Measurements from ENCODE around the gene C16orf87. TPM values are rescaled to one million over a fixed set of nuclear protein-coding genes. Genes with fewer than 3 reads are reported as not detected.

C16orf87 gene
- total and polyA plus RNA-seq, 9 of the 15 experiments (the other 6 are each of a cell fraction or from before 2014, with no cell fraction given), result 7.8 to 16.7 (median 10.5) TPM

GRCh38 chr16:46787909-46788308 is 43.1 kb downstream of the C16orf87 start:
- H3K9ac ChIP-seq (ENCODE audit: insufficient read depth in 1 of 2, low read depth in 2 of 2, low read length in 2 of 2), result no peak overlapping the region
- in situ Hi-C loops (cut with MboI), result no loop called here
- POLR2A ChIA-PET, result no interaction called here
- CTCF ChIA-PET (ENCODE audit: low intra/inter-chr PET ratio), result no interaction called here
- no peaks in the 10 kb centered on the region for H3K9me3 ChIP-seq (replicated peaks; ENCODE audit: control insufficient read depth, insufficient read depth, low read depth, low read length)
- no peak overlapping the region for H3K4me2 ChIP-seq (ENCODE audit: insufficient read depth, low read length)
- no peak overlapping the region for H3K4me3 ChIP-seq
- ATAC-seq (no peak), FAIRE-seq (no peak), DNase-seq (ENCODE audit: extremely low read depth in 1 of 4, low spot score in 3 of 4) (no peak)
- intact Hi-C loops (cut with micrococcal nuclease), result no loop called here
- no peaks in the 10 kb centered on the region for H3K9me1 ChIP-seq (ENCODE audit: control insufficient read depth, insufficient read depth, low read length)
- H3K79me2 ChIP-seq (ENCODE audit: control insufficient read depth, insufficient read depth, low read length), result no peaks in the 10 kb centered on the region
- BruUV-seq (replicated peaks), result no TSS peak
- H2AFZ ChIP-seq (ENCODE audit: low read depth, low read length), result no peak overlapping the region
- H4K20me1 ChIP-seq (replicated peaks; ENCODE audit: control insufficient read depth, insufficient read depth, low read length), result no peaks in the 10 kb centered on the region
- no peaks in the 10 kb centered on the region for H3K36me3 ChIP-seq (ENCODE audit: control insufficient read depth, insufficient read depth, low read length)
- no peak for TF ChIP-seq KDM5B (IDR thresholded peaks at IDR 0.05; ENCODE audit: insufficient replicate concordance, low read depth, low read length)
- TF ChIP-seq ZNF146 (CRISPR knock-in tag; IDR thresholded peaks at IDR 0.05; ENCODE audit: unreplicated experiment), result no peak
- no peak for TF ChIP-seq TCF7L2 (IDR thresholded peaks at IDR 0.05; ENCODE audit: low read depth, low read length)
- no peak for TF ChIP-seq ZBTB12 (CRISPR knock-in tag; IDR thresholded peaks at IDR 0.05)
- no peak for TF ChIP-seq CBFA2T2 (conservative IDR thresholded peaks at IDR 0.05)
- no peak for TF ChIP-seq SAFB2 (IDR thresholded peaks at IDR 0.05; ENCODE audit: borderline replicate concordance, low read depth, low read length, severe bottlenecking)
- no peak for TF ChIP-seq SRSF3 (IDR thresholded peaks at IDR 0.05; ENCODE audit: insufficient read depth, low read length)
- TF ChIP-seq ZNF41 (CRISPR knock-in tag; conservative IDR thresholded peaks at IDR 0.05), result no peak
- no peak for TF ChIP-seq ADNP (tag; IDR thresholded peaks at IDR 0.05)
- TF ChIP-seq KLF16 (IDR thresholded peaks at IDR 0.05), result no peak
- TF ChIP-seq COPS2 (conservative IDR thresholded peaks at IDR 0.05), result no peak
- TF ChIP-seq ZNF436 (CRISPR knock-in tag; IDR thresholded peaks at IDR 0.05), result no peak
- no peaks in the 10 kb centered on the region for H3K27me3 ChIP-seq (ENCODE audit: control insufficient read depth in 2 of 2, insufficient read depth in 2 of 2, low read length in 2 of 2)
- WGBS (ENCODE audit: insufficient coverage, low coverage, missing lambda C conversion rate), result 60% methylated on average over 1 of the region's 1 CpG
- H3K27ac ChIP-seq (ENCODE audit: extremely low read depth, low read depth, low read length), result no peak overlapping the region
- peaks cover 5 to 8% of the 10 kb centered on the region in 2 experiments; a peak in 4 of 5 replicates for H3K4me1 ChIP-seq (replicated peaks in 1 of 2; ENCODE audit: control insufficient read depth in 2 of 2, insufficient read depth in 2 of 2, low read length in 2 of 2)
